ENCODE measurements around the gene SH2D6.
"Not testable (repeated sequence)": the region's sequence is repeated elsewhere in the genome, so short reads cannot be mapped to it uniquely, and the experiment has no call there.

SH2D6 gene

DNA sequence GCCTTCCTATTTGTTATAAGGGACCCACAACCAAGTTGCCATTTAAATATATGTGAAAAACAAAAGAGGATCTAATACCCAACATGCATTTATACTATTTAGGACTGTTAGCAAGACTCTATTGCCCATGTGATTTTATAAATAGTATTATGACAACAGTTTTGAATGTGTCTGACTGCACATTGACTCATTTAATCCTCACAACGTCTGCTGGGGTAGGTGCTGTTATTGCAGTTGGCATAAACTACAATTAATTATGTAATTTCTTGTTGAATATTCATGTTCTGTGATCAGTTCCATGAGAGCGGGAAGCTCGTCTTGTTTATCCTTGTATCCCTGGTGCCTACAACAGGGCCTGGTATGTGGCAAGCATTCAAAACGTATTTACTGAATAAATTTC lies 53.7 kb downstream of the SH2D6 start:
- no peak for DNase-seq

DNA sequence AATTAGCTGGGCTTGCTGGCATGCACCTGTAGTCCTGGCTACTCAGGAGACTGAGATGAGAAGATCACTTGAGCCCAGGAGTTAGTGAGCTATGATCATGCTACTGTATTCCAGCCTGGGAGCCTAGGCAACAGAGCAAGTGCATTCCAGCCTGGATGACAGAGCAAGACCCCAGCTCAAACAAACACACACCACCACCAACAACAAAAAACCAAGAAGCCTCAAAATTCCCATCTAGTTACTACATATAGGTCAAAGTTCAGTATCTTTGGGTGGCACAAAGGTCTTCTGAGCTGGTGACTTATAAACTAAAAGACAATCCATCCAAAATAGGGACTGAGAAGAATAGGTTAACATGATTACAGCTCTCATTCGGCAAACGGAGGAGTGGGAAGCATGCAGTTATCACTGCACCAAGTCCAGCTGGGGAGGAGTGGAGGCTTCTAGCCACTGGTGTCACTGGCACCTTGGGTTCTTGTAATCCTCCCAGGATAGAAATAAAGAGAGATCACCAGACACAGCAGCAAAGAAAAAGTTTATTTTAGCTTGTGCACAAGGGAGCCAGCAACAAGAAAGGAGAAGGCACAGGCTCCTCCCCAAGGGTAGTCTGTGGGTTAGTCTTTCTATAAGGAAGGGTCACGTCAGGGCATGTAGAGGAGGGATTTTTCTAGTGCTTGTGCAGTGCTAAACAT lies 57.4 kb downstream of the SH2D6 start:
- DNase-seq: no peak

DNA sequence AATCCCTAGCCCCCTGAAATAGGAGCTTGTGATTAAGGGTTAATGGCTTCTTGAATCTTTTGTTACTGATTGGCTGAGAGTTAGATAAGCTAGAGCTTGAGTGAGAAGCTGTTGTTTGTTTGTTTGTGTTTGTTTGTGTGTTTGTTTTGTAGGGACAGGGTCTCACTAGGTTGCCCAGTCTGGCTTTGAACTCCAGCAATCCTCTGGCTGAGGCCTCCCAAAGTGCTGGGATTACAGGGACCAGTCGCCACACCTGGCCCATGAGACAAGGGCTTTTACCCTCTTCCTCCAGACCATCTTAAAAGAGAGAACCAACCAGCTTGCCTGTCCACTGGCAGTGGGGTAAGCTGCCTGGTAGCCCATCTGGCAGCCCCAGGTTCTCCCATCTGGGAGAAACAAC lies 58.1 kb downstream of the SH2D6 start:
- no peak for DNase-seq

DNA sequence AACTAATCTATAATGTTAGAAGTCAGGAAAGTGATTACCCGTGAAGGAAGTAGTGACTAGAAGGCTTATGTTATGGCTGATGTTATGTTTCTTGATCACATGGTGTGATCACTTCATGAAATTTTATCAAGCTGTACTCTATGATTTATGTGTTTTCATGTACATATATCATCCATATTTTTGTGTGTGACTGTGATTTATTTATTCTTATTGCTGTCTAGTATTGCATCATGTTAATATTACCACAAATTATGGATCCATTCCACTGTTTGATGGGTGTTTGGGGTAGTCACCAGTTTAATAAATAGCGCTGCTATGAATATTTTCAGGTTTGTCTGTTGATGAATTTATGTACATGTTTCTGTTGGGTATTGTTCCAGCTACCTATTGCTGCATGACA lies 59.4 kb downstream of the SH2D6 start:
- DNase-seq: no peak

DNA sequence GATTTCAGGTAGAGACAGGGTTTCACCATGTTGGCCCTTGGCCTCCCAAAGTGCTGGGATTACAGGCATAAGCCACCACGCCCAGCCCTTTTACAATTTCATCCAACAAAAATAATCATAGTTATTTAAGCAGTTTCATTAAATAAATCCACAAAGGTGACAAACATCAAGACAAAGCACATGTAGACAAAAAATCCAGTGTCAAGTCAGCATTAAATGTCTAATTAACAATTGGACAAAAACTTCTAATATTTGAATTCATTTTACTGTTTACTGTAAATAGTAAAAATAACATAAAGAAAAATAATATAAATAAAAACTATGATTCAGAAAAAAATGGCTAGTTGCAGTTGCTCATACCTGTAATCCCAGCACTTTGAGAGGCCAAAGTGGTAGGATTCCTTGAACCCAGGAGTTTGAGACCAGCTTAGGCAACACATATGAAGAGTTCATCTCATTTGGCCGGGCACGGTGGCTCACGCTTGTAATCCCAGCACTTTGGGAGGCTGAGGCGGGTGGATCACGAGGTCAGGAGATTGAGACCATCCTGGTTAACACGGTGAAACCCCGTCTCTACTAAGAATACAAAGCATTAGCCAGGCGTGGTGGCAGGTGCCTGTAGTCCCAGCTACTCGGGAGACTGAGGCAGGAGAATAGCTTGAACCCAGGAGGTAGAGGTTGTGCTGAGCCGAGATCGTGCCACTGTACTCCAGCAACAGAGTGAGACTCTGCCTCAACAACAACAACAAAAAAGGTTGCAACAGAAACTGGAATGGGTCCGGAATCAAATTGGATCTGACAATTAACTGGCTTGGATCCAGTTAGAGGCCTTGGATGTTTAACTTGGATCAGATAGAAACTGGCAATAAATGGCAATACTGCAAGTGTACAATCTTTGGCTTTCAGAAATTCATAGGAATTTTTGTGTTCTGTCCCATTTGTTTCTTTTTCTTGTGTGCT lies 63.6 kb downstream of the SH2D6 start:
- DNase-seq: no peak

DNA sequence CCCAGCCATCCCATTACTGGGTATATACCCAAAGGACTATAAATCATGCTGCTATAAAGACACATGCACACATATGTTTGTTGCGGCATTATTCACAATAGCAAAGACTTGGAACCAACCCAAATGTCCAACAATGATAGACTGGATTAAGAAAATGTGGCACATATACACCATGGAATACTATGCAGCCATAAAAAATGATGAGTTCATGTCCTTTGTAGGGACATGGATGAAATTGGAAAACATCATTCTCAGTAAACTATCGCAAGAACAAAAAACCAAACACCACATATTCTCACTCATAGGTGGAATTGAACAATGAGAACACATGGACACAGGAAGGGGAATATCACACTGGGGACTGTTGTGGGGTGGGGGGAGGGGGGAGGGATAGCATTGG lies 66.1 kb downstream of the SH2D6 start:
- not testable (repeated sequence) for DNase-seq

DNA sequence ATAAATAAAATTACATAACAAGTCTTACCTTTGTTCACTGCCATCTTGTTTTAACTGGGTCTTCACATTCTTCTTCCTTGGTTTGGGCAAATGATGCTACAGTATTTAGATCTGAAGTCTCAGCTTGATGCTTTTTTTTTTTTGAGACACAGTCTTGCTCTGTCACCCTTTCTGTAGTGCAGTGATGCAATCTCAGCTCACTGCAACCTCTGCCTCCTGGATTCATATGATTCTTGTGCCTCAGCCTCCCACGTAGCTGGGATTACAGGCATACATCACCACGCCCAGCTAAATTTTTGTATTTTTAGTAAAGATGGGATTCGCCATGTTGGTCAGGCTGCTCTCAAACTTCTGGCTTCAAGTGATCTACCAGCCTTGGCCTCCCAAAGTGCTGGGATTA lies 67.3 kb downstream of the SH2D6 start:
- DNase-seq: no peak
